HepG2 (cell line): ENCODE data around the gene MCMBP. TPM values are rescaled to one million over a fixed set of nuclear protein-coding genes. Genes with fewer than 3 reads are reported as not detected.

ENCODE experiments used
- ARNT ChIP-seq: fragments of 450-650 bp; IDR thresholded peaks from 2 replicates; pipeline ENCODE4 v1.6.1; 2017
- ATF7 ChIP-seq, 2 experiments: fragments of 450-650 bp in 1 of 2; sonication (generic) in 1 of 2; formaldehyde crosslinking in 1 of 2; IDR thresholded peaks; 2 replicates each; pipeline versions ENCODE4 v1.4.0 to v1.6.1; 2016 to 2020; ENCODE audit warnings: antibody characterized with exemption in 1 of 2, mild to moderate bottlenecking in 1 of 2, missing genetic modification reagents in 1 of 2
- CENPBD1 ChIP-seq: sonication (generic); formaldehyde crosslinking; IDR thresholded peaks from 2 replicates; pipeline ENCODE4 v1.8.0; 2022; ENCODE audit warnings: missing genetic modification reagents, low read depth, mild to moderate bottlenecking, borderline replicate concordance
- CERS6 ChIP-seq: sonication (generic); formaldehyde crosslinking; IDR thresholded peaks from 2 replicates; pipeline ENCODE4 v1.5.0; 2020; ENCODE audit warnings: missing genetic modification reagents
- CSRNP2 ChIP-seq: sonication (generic); formaldehyde crosslinking; conservative IDR thresholded peaks from 2 replicates; pipeline ENCODE4 v1.8.0; 2022; ENCODE audit warnings: low read depth, missing genetic modification reagents
- FOXK1 ChIP-seq: sonication (generic); formaldehyde crosslinking; IDR thresholded peaks from 2 replicates; pipeline ENCODE4 v1.4.0; 2020; ENCODE audit warnings: low read depth, missing genetic modification reagents, borderline replicate concordance
- IRF2 ChIP-seq: IDR thresholded peaks from 2 replicates; pipeline ENCODE4 v1.6.1; 2018; ENCODE audit warnings: missing genetic modification reagents, missing compliant biosample characterization
- KAT7 ChIP-seq: IDR thresholded peaks from 2 replicates; pipeline ENCODE4 v1.6.1; 2018; ENCODE audit warnings: borderline replicate concordance, missing compliant biosample characterization
- MBD4 ChIP-seq: IDR thresholded peaks from 2 replicates; pipeline ENCODE4 v1.6.1; 2012; ENCODE audit warnings: low read length, inconsistent platforms, borderline replicate concordance
- MED13 ChIP-seq: sonication (generic); formaldehyde crosslinking; IDR thresholded peaks from 2 replicates; pipeline ENCODE4 v1.5.0; 2020; ENCODE audit warnings: missing genetic modification reagents
- PAWR ChIP-seq: sonication (generic); formaldehyde crosslinking; IDR thresholded peaks from 2 replicates; pipeline ENCODE4 v1.4.0; 2020; ENCODE audit warnings: missing genetic modification reagents, mild to moderate bottlenecking, borderline replicate concordance
- PCBP1 ChIP-seq: fragments of 200-400 bp; formaldehyde crosslinking; IDR thresholded peaks from 2 replicates; pipeline ENCODE4 v1.6.1; 2017; ENCODE audit warnings: mild to moderate bottlenecking, low read depth, low read length, borderline replicate concordance
- RCOR2 ChIP-seq: IDR thresholded peaks from 2 replicates; pipeline ENCODE4 v1.6.1; 2016; ENCODE audit warnings: missing biosample characterization, missing genetic modification reagents
- RFX5 ChIP-seq: IDR thresholded peaks from 2 replicates; pipeline ENCODE4 v1.6.1; 2011; ENCODE audit warnings: low read depth, low read length, improper control_type of control experiment
- SP4 ChIP-seq: sonication (generic); formaldehyde crosslinking; IDR thresholded peaks from 2 replicates; pipeline ENCODE4 v1.8.1; 2023; ENCODE audit warnings: mild to moderate bottlenecking, missing genetic modification reagents
- TEAD3 ChIP-seq: optimal IDR thresholded peaks from 2 replicates; pipeline ENCODE3; 2016; ENCODE audit warnings: borderline replicate concordance
- THRA ChIP-seq: sonication (generic); formaldehyde crosslinking; IDR thresholded peaks from 2 replicates; pipeline ENCODE4 v1.4.0; 2020; ENCODE audit warnings: missing genetic modification reagents, borderline replicate concordance
- ZBTB7B ChIP-seq: sonication (generic); formaldehyde crosslinking; IDR thresholded peaks from 2 replicates; pipeline ENCODE4 v1.4.0; 2020; ENCODE audit warnings: missing genetic modification reagents
- ZFY ChIP-seq: sonication (generic); formaldehyde crosslinking; IDR thresholded peaks from 2 replicates; pipeline ENCODE4 v1.4.0; 2020; ENCODE audit warnings: missing genetic modification reagents
- ZNF292 ChIP-seq: sonication (generic); formaldehyde crosslinking; IDR thresholded peaks from 2 replicates; pipeline ENCODE4 v1.8.1; 2022; ENCODE audit warnings: mild to moderate bottlenecking, low read depth, missing genetic modification reagents, borderline replicate concordance
- ZNF576 ChIP-seq: sonication (generic); formaldehyde crosslinking; IDR thresholded peaks from 2 replicates; pipeline ENCODE4 v1.4.0; 2020; ENCODE audit warnings: mild to moderate bottlenecking, missing genetic modification reagents
- ZNF629 ChIP-seq: sonication (generic); formaldehyde crosslinking; conservative IDR thresholded peaks from 2 replicates; pipeline ENCODE4 v1.5.0; 2020; ENCODE audit warnings: missing genetic modification reagents
- ZNF773 ChIP-seq: sonication (generic); formaldehyde crosslinking; IDR thresholded peaks from 2 replicates; pipeline ENCODE4 v1.4.0; 2020; ENCODE audit warnings: missing genetic modification reagents, borderline replicate concordance
- polyA plus RNA-seq, 8 experiments: library from polyadenylated mRNA; depleted of rRNA in 3 of 8; stranded (reverse) in 7 of 8; unstranded in 1 of 8; fragments of >200 nt; fragmentation: Illumina TruSeq in 4 of 8; extraction: Trizol in 4 of 8; gene quantifications; 2 replicates each; pipeline versions ENCODE4 v1.2.1 to v1.2.3, GENCODE V29; 2011 to 2016; ENCODE audit warnings: low read depth in 4 of 8, missing spikeins in 1 of 8, mixed read lengths in 1 of 8; ENCODE audit not compliant: insufficient read depth in 1 of 8
- total RNA-seq, 5 experiments: library from RNA; depleted of rRNA; stranded (reverse); fragments of >200 nt; fragmentation: Illumina TruSeq; extraction: Trizol; gene quantifications; 2 replicates each; pipeline ENCODE4 v1.2.3, GENCODE V29; 2016; ENCODE audit warnings: low read depth in 1 of 5
- TF ChIP-seq, protein P1 (sequence below): conservative IDR thresholded peaks from 2 replicates; pipeline ENCODE4 v1.6.1; 2018; ENCODE audit warnings: missing genetic modification reagents

MCMBP gene
- total and polyA plus RNA-seq, 2 of the 13 experiments (the other 11 are each of a cell fraction or from before 2014, with no cell fraction given), result 35.7 to 62.4 TPM

GRCh38 chr10:119892188-119893065 is 19.8 kb upstream of the MCMBP start, which contains the start of gene SEC23IP (continued):
- TF ChIP-seq CERS6 (CRISPR knock-in tag) (peak; percentile 12; the same call in 1 of the 2 replicates), KAT7 (peak; percentile 79; the same call in 1 of the 2 replicates), MED13 (no peak), ZNF629 (CRISPR knock-in tag) (no peak; the same call in 1 of the 2 replicates), ZBTB7B (CRISPR knock-in tag) (no peak), ZNF576 (CRISPR knock-in tag) (peak; percentile 61; the same call in 1 of the 2 replicates), PAWR (CRISPR knock-in tag) (no peak), RCOR2 (CRISPR knock-in tag) (peak; percentile 78), ATF7 (IDR thresholded peaks at IDR 0.05) (no peak), ATF7 (CRISPR knock-in tag; IDR thresholded peaks at IDR 0.05) (0 out of 2 replicates have a peak, but pooled peaks have one; percentile 43), PCBP1 (0 out of 2 replicates have a peak, but pooled peaks have one; percentile 29), THRA (CRISPR knock-in tag) (peak; percentile 61), FOXK1 (CRISPR knock-in tag) (peak; percentile 96), CENPBD1 (CRISPR knock-in tag) (no peak), MBD4 (no peak), TEAD3 (peak; percentile 56), IRF2 (CRISPR knock-in tag) (peak; percentile 94), ZFY (CRISPR knock-in tag) (peak; percentile 93), SP4 (peak; percentile 75; the same call in 1 of the 2 replicates), RFX5 (peak; percentile 41; the same call in 1 of the 2 replicates), ZNF292 (CRISPR knock-in tag) (no peak), ARNT (no peak), ZNF773 (CRISPR knock-in tag) (no peak), CSRNP2 (CRISPR knock-in tag) (no peak)
- TF ChIP-seq, protein P1, sequence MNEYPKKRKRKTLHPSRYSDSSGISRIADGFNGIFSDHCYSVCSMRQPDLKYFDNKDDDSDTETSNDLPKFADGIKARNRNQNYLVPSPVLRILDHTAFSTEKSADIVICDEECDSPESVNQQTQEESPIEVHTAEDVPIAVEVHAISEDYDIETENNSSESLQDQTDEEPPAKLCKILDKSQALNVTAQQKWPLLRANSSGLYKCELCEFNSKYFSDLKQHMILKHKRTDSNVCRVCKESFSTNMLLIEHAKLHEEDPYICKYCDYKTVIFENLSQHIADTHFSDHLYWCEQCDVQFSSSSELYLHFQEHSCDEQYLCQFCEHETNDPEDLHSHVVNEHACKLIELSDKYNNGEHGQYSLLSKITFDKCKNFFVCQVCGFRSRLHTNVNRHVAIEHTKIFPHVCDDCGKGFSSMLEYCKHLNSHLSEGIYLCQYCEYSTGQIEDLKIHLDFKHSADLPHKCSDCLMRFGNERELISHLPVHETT (CRISPR knock-in tag), result peak; percentile 90
